GM21381 (cell line): ENCODE measurements around the gene AGMO.

Experiments used
- ATAC-seq: cut with Tn5 transposase; IDR thresholded peaks from one replicate; pipeline ENCODE4 v1.9.1; 2021; ENCODE audit warnings: mild to moderate bottlenecking, moderate library complexity; ENCODE audit not compliant: unreplicated experiment

Gene AGMO

GRCh38 chr7:15402436-15403136, 159.2 kb downstream of the AGMO start:
- no peak for ATAC-seq

DNA sequence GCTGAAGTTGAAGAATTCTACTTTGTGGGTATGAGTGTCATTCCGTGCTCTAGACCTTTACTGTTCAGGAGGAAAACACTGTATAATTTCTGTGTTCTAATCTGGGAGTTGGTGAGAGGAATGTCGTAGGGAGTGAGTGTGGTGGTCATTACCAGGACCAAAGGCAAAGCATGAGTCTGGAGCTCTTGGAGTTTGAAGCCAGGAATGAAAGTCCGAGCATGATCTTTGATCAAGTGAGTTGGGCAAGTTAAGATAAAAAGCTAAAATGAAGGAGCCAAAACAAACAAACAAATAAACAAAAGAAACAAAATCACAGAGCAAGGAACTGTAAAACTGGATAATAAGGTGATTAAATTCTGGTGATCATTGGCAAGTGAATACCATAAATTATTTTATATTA, 161.4 kb downstream of the AGMO start:
- ATAC-seq = no peak

- no peak for ATAC-seq
These were observed 162.4 kb downstream of the AGMO start for GRCh38 chr7:15399441-15399840.

- no peak for ATAC-seq
These were observed 163.7 kb downstream of the AGMO start for GRCh38 chr7:15397922-15398760.

DNA sequence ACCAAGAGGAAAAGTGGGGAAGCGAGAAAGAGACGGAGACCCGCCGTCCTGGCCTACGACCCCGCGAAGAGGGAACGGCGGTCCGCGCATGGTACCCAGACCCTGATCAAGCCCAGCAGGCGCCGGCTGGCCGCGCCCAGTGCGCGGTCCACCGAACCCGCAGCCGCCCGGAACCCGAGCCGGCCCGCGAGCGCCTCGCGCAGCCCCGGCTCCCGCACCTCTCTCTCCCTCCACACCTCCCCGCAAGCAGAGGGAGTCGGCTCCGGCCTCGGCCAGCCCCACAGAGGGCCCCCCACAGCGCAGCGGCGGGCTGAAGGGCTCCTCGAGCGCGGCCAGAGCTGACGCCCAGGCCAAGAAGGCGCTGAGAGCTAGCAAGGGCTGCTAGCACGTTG, 164.7 kb downstream of the AGMO start:
- ATAC-seq = no peak

DNA sequence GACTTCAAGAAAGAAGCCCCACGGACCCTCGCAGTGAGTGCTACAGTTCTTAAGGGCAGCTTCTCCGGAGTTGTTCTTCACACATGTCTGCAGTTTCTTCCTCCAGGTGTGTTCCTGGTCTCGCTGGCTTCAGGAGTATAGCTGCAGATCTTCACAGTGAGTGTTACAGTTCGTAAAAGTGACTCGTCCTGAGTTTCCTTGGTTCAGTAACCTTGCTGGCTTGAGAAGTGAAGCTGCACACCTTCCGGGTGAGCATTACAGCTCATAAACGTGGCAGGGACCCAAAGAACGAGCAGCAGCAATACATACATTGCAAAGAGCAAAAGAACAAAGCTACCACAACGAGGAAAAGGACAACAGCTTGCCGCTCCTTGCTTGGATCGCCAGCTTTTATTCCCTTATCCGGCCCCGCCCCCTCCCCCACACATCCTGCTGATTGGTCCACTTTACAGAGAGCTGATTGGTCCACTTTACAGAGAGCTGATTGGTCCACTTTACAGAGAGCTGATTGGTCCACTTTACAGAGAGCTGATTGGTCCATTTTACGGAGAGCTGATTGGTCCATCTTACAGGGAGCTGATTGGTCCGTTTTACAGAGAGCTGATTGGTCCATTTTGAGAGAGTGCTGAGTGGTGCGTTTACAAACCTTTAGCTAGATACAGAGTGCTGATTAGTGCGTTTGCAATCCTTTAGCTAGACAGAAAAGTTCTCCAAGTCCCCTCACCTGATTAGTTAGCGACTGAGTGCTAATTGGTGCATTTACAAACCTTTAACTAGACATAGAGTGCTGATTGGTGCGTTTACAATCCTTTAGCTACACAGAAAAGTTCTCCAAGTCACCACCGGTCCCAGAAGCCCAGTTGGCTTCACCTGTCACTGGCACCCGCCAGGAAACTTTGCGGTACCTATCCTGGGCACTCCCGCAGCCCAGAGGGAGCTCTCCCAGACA, 165.3 kb downstream of the AGMO start:
- ATAC-seq = no peak

DNA sequence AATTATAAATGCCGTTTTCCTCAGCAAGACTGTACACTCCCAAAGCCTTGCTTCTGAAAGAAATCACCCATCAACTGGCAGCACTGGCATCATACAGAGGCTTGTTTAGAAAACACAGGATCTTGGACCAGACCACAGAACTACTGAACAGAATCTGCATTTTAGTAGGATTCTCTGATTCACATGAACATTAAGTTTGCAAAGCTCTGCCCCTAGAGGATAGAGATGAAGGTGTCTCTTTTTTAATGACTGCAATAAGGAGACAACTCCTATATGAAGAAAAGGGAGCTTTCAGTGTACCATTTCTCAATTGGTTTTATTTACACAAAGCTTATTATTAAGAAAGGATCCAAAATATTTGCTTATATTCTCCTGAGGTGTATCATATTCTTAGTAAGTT, 172.7 kb downstream of the AGMO start:
- ATAC-seq = no peak

DNA sequence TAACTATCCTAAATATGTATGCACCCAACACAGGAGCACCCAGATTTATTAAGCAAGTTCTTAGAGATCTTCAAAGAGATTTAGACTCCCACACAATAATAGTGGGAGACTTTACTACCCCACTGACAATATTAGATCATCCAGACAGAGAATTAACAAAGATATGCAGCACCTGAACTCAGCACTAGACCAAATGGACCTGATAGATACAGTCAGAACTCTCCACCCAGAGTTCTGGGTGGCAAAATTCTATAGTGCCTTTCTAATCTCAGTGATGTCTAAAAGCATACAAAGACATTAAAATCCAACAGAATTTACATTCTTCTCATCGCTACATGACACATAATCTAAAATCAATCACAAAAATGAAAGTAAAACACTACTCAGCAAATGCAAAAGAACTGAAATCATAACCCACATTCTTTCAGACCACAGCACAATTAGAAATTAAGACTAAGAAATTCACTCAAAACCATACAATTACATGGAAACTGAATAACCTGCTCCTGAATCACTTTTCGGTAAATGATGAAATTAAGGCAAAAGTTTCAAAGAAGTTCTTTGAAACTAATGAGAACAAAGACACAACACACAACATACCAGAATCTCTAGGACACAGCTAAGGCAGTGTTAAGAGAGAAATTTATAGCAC, 183.2 kb downstream of the AGMO start:
- ATAC-seq = no peak

- ATAC-seq = no peak
These were observed 185.2 kb downstream of the AGMO start for GRCh38 chr7:15376600-15376999.

DNA sequence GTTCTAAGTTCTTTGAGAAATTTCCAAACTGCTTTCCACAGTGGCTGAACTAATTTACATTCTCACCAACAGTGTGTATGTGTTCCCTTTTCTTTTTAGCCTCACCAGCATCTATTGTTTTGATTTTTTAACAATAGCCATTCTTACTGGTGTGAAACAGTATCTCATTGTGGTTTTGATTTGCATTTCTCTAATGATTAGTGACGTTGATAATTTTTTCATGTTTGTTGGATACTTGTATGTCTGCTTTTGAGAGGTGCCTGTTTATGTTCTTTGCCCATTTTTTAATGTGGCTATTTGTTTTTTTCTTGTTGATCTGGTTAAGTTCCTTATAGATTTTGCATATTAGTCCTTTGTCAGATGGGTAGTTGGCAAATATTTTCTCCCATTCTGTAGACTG, 191.4 kb downstream of the AGMO start:
- no peak for ATAC-seq

DNA sequence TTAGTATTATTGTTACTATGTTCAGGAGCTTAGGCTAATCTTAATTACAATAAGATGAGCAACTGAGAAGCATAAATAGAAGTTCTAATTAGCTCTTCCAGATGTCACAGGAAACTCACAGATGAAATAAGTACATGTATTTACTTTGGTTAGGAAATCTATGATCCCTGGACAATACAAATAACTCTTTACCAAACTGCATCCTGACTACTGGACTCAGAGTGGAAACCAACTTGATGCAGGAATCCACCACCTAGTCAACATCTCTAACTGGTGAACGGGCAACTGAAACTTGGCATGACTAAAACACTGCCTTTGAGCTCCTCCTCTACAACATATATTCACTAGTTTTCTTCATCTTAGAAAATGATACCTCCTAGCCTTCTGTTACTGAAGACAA, 193.2 kb downstream of the AGMO start:
- ATAC-seq = no peak

DNA sequence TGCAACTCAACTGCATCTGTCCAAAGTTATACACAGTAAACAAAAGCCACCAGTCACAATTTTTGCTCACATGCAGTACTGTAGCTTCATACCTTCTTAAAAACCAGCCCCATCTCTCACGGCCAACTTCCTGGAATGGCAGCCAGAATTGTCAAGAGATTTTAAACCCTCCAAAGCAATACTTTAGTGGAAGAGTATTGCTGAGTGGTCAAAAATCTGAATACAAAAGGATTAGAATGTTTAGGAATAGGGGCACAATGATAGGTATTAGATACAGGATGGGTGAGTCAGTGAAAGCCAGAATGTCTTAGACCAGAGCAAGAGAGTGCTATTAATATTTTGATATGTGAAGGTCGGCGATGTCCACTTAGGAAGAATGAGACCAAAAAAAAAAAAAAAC, 193.9 kb downstream of the AGMO start:
- no peak for ATAC-seq

GRCh38 chr7:15358112-15358511, 203.7 kb downstream of the AGMO start:
- ATAC-seq = no peak

GRCh38 chr7:15352421-15353206, 209.2 kb downstream of the AGMO start:
- ATAC-seq = no peak

- ATAC-seq = no peak
These were observed 216.6 kb downstream of the AGMO start for GRCh38 chr7:15345216-15345615.

GRCh38 chr7:15341817-15342216, 220.0 kb downstream of the AGMO start:
- ATAC-seq = no peak

DNA sequence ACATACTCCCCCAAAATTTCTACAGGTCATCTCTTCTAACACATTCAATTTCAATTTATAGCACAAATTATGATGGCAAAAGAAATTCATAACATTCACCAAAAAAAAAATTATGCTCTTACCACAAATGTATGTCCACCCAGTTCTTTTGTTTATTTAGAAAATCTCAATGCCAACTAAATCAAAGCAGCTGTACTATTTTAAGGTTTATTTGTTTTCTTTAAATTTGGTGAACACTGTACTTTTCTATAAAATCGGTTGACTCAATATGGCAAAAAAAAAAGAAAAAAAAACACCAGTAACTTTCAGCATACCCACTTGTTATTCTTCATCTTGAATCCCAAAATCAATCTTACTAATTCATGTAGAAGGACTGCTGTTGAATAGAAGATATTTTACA, 225.7 kb downstream of the AGMO start:
- ATAC-seq = no peak

GRCh38 chr7:15335390-15335789, 226.4 kb downstream of the AGMO start:
- no peak for ATAC-seq

- ATAC-seq = no peak
These were observed 227.1 kb downstream of the AGMO start for GRCh38 chr7:15334536-15335263.
